GM12864 (cell line): ENCODE results near the gene ESPNL.

Experiments
- DNase-seq: peaks from one replicate; pipeline ENCODE4 v3.0.0-alpha.2; 2011; ENCODE audit warnings: low read depth
- H3K4me3 ChIP-seq: 2 replicates; pipeline ENCODE4 v1.5.1; 2011; ENCODE audit warnings: mild to moderate bottlenecking, low read depth, low read length, control low read depth
- CTCF ChIP-seq: IDR thresholded peaks from 2 replicates; pipeline ENCODE4 v1.5.1; 2011; ENCODE audit warnings: low read depth, mild to moderate bottlenecking, moderate library complexity, low read length, control low read depth, inconsistent platforms; ENCODE audit errors: missing control alignments

The ESPNL gene

DNA sequence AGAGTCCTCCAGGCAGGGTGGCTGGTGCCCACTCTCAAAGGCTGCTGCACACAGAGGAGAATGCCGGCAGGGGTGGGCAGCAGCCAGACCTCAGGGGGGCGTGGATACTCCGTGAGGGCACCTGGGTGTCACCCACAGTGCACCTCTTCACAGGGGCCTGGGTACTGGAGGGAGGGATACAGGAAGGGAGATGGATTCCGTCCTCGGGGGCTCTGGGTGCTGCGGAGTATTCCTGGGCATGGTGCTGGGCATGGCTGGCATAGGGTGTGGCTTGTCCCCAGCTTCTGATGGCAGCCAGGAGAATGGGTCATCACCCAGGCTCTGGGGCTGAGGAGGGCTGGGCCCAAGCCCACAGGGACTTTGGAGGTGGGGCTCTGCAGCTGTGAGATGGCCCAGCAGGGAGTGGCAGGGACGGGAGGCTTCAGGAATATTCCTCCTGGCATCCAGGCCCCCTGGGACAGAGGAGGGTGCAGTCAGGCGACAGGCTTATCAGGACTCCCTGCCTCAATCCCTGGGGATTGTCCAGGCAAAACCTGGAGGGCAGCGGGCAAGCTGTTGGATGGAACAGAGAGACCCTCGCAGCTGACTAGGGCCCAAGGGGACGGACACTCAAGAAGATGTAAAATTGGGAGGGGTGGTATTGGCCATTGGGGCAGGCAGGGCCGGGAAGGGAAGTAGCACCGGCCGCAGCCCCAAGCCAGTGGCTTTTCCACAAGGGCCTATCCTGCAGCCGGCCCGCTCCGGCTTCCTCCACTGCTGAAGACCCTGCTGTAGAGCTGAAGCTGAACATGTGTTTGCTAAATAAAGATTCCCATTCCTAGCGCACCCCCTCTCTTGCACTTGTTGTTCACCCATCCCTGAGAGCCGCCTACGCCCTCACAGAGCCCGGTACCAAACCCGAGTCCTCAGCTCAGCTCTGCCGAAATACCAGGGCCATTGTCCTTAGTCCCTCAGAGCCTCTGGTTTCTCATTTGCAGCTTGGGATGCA is 32.6 kb downstream of the ESPNL start:
- no peak for DNase-seq
- TF ChIP-seq CTCF, result no peak
- no peak overlapping the region for H3K4me3 ChIP-seq

- no peak for DNase-seq
- peak; percentile 9 for TF ChIP-seq CTCF
- no peak overlapping the region for H3K4me3 ChIP-seq
Observed at GRCh38 chr2:238133499-238134392, 33.6 kb downstream of the ESPNL start.

GRCh38 chr2:238134393-238134785 is 34.2 kb downstream of the ESPNL start:
- DNase-seq, result no peak
- H3K4me3 ChIP-seq, result no peak overlapping the region
- TF ChIP-seq CTCF, result no peak

DNA sequence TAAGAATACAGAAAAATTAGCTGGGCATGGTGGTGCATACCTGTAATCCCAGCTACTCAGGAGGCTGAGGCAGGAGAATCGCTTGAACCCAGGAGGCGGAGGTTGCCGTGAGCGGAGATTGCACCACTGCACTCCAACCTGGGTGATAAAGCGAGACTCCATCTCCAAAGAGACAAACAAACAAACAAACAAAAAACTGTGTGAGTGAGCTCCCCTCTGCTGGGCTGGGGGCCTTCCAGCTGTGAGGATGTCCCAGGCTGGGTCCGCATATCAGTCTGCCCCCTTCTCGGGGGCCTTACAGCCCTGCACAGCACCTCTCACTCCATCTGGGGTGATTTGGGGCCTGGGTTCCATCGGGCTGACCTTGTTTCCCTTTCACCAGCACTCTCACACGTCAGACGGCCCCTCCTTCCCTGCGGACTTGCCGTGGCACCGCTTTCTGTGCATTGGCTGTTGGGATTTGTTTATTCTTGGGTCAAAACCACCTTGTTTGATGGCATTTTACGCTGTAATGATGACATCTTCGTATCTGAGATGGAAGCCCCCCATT is 35.5 kb downstream of the ESPNL start:
- no peak for DNase-seq
- H3K4me3 ChIP-seq, result no peak overlapping the region
- no peak for TF ChIP-seq CTCF

- H3K4me3 ChIP-seq, result no peak overlapping the region
- no peak for TF ChIP-seq CTCF
- no peak for DNase-seq
Observed at GRCh38 chr2:238136820-238137537, 36.8 kb downstream of the ESPNL start.

DNA sequence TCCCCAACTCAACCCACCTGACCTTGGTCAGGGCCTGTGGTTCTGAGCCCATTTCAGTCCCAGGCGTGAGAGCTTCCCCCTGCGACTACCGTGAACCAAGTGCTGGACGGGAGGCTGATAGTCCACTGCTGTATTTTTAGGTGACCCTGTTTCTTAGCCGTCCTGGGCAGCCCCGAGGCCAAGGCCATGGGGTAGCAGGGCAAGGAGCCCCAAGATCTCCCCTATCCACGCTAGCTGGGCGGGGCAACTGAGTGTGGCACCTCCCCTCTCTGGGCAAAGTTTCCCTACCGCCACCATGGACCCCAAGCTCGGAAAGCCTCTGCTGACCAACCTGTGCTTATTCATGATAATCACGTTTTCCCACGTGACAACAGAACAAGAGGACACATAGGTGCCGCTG is 37.7 kb downstream of the ESPNL start:
- no peak for TF ChIP-seq CTCF
- no peak for DNase-seq
- H3K4me3 ChIP-seq, result no peak overlapping the region
